Prostate gland (tissue), 2 donors: ENCODE results near the gene COPG1.

Source experiments
- CTCF ChIP-seq, 4 experiments: fragments of 200-600 bp in 2 of 4; fragments of 450-650 bp in 2 of 4; sonication (generic) in 2 of 4; IDR thresholded peaks; 1 replicate in 3 of 4; 2 replicates in 1 of 4; pipeline ENCODE4 v1.5.1; 2016 to 2019; ENCODE audit warnings: antibody characterized with exemption in 4 of 4, mild to moderate bottlenecking in 2 of 4, moderate library complexity in 2 of 4
- POLR2A ChIP-seq: fragments of 450-650 bp; IDR thresholded peaks from one replicate; pipeline ENCODE4 v1.6.1; 2016; ENCODE audit warnings: antibody characterized with exemption, mild to moderate bottlenecking
- POLR2AphosphoS5 ChIP-seq: sonication (generic); formaldehyde crosslinking; IDR thresholded peaks from one replicate; pipeline ENCODE4 v1.6.1; 2017; ENCODE audit warnings: antibody characterized with exemption

GRCh38 chr3:129310111-129311011 is 61.0 kb downstream of the COPG1 start:
- TF ChIP-seq CTCF (IDR thresholded peaks at IDR 0.05): no peak
- TF ChIP-seq POLR2A: no peak
- TF ChIP-seq POLR2AphosphoS5: peak; percentile 85
